ENCODE data around the gene MLF2.

- TF ChIP-seq CTCF (IDR thresholded peaks at IDR 0.05; ENCODE audit: poor library complexity) (no peak), EZH2phosphoT487 (IDR thresholded peaks at IDR 0.05; ENCODE audit: low read depth, severe bottlenecking, unreplicated experiment) (no peak), EZH2 (IDR thresholded peaks at IDR 0.05; ENCODE audit: borderline replicate concordance) (no peak)
Observed at GRCh38 chr12:6772726-6773589, 20.0 kb upstream of the MLF2 start.
